Ovary (tissue), 9 donors: ENCODE measurements around the gene IST1. TPM values are rescaled to one million over a fixed set of nuclear protein-coding genes. Genes with fewer than 3 reads are reported as not detected.

Experiments used
- DNase-seq, 5 donors: peaks; one replicate each; pipeline ENCODE4 v3.0.0-alpha.2; 2019 to 2020
- H3K27ac ChIP-seq, 2 donors: fragments of 200-600 bp; one replicate each; pipeline versions ENCODE4 v1.5.1 to v1.8.0; 2019 to 2022
- H3K27me3 ChIP-seq: fragments of 200-600 bp; one replicate; pipeline ENCODE4 v1.8.0; 2022
- H3K36me3 ChIP-seq: fragments of 200-600 bp; sonication (generic); one replicate; pipeline ENCODE4 v1.5.1; 2019
- H3K4me1 ChIP-seq: one replicate; pipeline ENCODE4 v1.8.1; 2013; ENCODE audit warnings: mild to moderate bottlenecking, moderate library complexity; ENCODE audit not compliant: insufficient read depth
- H3K4me3 ChIP-seq: fragments of 200-600 bp; sonication (generic); one replicate; pipeline ENCODE4 v1.5.1; 2017
- H3K9me3 ChIP-seq, 2 donors: fragments of 200-600 bp in 1 of 2; sonication (generic) in 1 of 2; one replicate each; pipeline versions ENCODE4 v1.5.1 to v1.8.1; 2013 to 2019; ENCODE audit warnings: mild to moderate bottlenecking in 1 of 2, moderate library complexity in 1 of 2
- EP300 ChIP-seq: sonication (generic); formaldehyde crosslinking; IDR thresholded peaks from one replicate; pipeline ENCODE4 v1.6.1; 2017; ENCODE audit warnings: antibody characterized with exemption
- POLR2A ChIP-seq: fragments of 450-650 bp; IDR thresholded peaks from one replicate; pipeline ENCODE4 v1.6.1; 2017; ENCODE audit warnings: antibody characterized with exemption, mild to moderate bottlenecking, moderate library complexity
- WGBS, 3 donors: extraction: QIAGEN DNeasy Blood & Tissue Kit in 1 of 3; methylation state at CpG; one replicate each; pipeline versions ENCODE4 v1.1.5 to v1.1.7; 2013 to 2017; 5-methylcytosine and 5-hydroxymethylcytosine counted together
- intact Hi-C, 4 donors: fragments of 100-400 bp; cut with DNase I; formaldehyde crosslinking; loops; one replicate each; pipeline versions ENCODE4 v1.11.0 to v1.15.1; 2022 to 2023
- polyA plus RNA-seq, 2 donors: library from polyadenylated mRNA; stranded (reverse); fragments of 200-250 nt in 1 of 2; fragments of 350-450 nt in 1 of 2; fragmentation: Illumina TruSeq in 1 of 2; extraction: RNeasy Lipid Tissue Mini Kit (QIAGEN cat#74804) in 1 of 2; gene quantifications; one replicate each; pipeline ENCODE4 v1.2.3, GENCODE V29; 2013 to 2014
- total RNA-seq, 7 donors: library from RNA; depleted of rRNA in 2 of 7; stranded (reverse); fragments of >200 nt in 2 of 7; fragmentation: NEBNext Ultra II Directional in 3 of 7; extraction: Animal tissue kit (Norgen Biotek cat#: 25700) in 3 of 7; gene quantifications; one replicate each; pipeline versions ENCODE4 v1.1.0 to v1.2.4, GENCODE V29; 2016 to 2023
- TF ChIP-seq, protein P1 (sequence below), 3 donors: fragments of 450-650 bp in 2 of 3; fragments of 200-600 bp in 1 of 3; IDR thresholded peaks; one replicate each; pipeline versions ENCODE4 v1.5.1 to v1.8.0; 2016 to 2022; ENCODE audit warnings: antibody characterized with exemption in 3 of 3, mild to moderate bottlenecking in 1 of 3
- donor health status: DM: no; HTN: no; CAD: no; lungs with moderate emphysema.
- donor health status: DM: no; HTN: no; CAD: no.
- donor health status: Bipolar disorder and iron deficiency.
- donor health status: DM: yes; HTN: yes; CAD: no.
- donor health status: DM: no; HTN: no; CAD: no.
- donor health status: DM: yes; HTN: yes; CAD: no.

The IST1 gene
- total and polyA plus RNA-seq, 9 donors = 119 to 324 (median 169) TPM

DNA sequence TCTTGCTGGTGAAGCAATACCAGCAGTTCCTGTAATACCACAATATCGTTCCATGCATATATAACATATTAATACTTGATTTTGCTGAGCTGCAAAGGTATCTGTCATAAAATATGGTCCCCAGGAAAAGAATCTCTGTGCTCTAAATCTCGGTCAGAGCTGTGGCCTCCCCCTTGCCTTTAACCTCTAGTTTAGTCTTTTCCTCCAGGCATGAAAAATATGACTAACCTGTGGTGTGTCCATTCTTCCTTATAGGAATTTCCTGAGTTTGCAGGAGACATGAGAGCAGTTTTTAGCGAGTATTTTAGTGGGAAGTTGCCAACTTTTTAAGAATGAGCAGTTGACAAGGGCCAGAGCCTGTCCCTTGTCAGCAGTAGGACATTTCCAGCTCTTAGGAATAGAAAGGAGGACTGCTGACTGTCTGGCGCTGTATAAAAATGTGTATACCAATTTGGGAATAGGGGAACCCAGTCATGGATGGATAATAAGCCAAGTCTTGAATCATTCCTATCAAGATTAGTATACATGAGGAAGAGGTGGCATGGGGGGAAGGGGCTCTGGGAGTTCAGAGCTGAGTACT, 40.9 kb upstream of the IST1 start:
- Histone ChIP-seq H3K36me3 (no peaks in the 10 kb centered on the region), H3K27me3 (no peaks in the 10 kb centered on the region), H3K9me3 (no peaks in the 10 kb centered on the region), H3K27ac (no peak overlapping the region), H3K4me1 (peaks cover 2% of the 10 kb centered on the region), H3K4me3 (no peak overlapping the region)
- intact Hi-C loops = no loop called here
- TF ChIP-seq EP300 (no peak), POLR2A (no peak)
- TF ChIP-seq, protein P1, sequence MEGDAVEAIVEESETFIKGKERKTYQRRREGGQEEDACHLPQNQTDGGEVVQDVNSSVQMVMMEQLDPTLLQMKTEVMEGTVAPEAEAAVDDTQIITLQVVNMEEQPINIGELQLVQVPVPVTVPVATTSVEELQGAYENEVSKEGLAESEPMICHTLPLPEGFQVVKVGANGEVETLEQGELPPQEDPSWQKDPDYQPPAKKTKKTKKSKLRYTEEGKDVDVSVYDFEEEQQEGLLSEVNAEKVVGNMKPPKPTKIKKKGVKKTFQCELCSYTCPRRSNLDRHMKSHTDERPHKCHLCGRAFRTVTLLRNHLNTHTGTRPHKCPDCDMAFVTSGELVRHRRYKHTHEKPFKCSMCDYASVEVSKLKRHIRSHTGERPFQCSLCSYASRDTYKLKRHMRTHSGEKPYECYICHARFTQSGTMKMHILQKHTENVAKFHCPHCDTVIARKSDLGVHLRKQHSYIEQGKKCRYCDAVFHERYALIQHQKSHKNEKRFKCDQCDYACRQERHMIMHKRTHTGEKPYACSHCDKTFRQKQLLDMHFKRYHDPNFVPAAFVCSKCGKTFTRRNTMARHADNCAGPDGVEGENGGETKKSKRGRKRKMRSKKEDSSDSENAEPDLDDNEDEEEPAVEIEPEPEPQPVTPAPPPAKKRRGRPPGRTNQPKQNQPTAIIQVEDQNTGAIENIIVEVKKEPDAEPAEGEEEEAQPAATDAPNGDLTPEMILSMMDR (IDR thresholded peaks at IDR 0.05) = no peak
- DNase-seq = no peak
- WGBS, 3 donors = 87 to 90% (median 89%) methylated on average over 4 of the region's 4 CpGs

DNA sequence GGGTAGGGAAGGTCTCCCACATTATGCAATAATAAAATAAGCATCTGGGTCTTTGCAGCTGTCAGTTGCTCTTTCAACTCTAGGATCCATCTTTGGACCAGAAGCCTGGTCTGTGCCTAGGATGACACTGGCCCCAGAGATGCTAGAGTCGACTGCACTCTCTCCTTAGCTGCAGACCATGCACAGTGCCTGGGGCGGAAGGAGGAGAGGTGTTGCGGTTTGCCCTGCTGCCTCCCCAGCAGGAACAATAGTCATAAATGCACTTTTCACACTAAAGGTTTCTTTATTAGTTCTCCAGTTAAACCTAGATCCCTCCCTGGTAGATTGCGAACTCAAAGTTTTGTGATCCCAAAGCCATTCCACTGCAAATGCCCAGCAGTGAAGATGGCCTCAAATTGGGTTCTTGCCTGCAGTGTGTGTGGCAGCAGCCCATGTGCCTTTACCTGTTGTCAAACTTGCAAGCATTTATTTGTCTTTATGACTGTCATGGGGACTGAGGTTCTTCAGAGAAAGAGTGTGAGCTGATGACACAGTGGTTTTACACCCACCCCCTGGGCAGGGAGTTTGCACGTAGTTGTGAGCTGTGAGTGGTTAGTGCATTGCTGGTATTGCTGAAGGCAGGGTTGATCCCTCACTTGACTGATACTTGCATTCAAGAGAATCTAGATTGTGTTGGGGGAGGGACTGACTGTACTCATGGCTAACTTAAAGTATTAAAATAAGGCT, 39.2 kb upstream of the IST1 start:
- Histone ChIP-seq H3K9me3 (no peaks in the 10 kb centered on the region), H3K36me3 (no peaks in the 10 kb centered on the region), H3K27me3 (no peaks in the 10 kb centered on the region), H3K4me3 (no peak overlapping the region), H3K27ac (no peak overlapping the region), H3K4me1 (peaks cover 2% of the 10 kb centered on the region)
- 78 to 86% (median 81%) methylated on average over 5 of the region's 5 CpGs for whole genome bisulfite sequencing, 3 donors
- DNase-seq = no peak
- intact Hi-C loops = no loop called here
- TF ChIP-seq POLR2A (no peak), EP300 (no peak)
- TF ChIP-seq, protein P1 (IDR thresholded peaks at IDR 0.05) = no peak

DNA sequence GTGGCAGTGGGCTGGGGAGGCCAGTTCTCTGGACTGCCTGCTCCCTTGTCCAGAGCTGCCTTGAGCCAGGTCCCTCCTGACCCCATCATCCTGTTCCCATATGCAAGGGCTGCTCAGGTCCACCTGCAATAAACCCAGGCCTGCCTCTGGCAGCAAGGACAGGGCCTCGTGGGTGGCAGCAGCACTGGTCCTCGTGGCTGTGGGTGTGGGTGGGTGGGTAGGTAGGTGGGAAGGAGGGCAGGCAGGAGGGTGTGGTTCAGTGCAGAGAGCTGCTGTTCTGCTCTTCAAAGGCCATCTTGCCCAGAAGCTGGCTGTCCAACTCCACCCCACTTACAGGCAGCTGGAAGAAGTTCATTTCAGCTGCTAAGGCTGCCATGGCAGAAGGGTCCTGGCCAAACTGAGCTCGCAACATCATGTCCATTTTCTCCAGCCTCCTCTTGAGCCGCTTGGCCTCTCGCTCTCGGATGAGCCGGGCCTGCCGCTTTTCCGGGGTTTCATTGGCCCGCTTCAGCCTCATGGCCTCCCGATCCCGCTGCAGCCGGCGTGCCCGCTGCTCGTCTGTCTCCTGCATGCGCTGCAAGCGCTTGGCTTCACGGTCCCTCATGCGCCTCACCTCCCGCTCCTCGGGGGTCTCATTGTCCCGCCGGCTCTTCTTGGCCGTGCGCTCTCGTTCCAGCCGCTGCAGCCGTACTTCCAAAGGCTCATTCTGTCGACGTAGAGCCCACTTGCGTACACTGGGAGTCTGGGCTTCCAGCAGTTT, 35.4 kb upstream of the IST1 start:
- peaks cover 2% of the 10 kb centered on the region for H3K4me1 ChIP-seq
- 94% methylated on average over 32 of the region's 32 CpGs for WGBS, 3 donors
- H3K27me3 ChIP-seq = no peaks in the 10 kb centered on the region
- H3K36me3 ChIP-seq = no peaks in the 10 kb centered on the region
- H3K9me3 ChIP-seq = no peaks in the 10 kb centered on the region
- no peak overlapping the region for H3K27ac ChIP-seq
- intact Hi-C loops = no loop called here
- no peak for DNase-seq
- no peak overlapping the region for H3K4me3 ChIP-seq
- TF ChIP-seq, protein P1 (IDR thresholded peaks at IDR 0.05) = no peak
- TF ChIP-seq EP300 (no peak), POLR2A (no peak)

DNA sequence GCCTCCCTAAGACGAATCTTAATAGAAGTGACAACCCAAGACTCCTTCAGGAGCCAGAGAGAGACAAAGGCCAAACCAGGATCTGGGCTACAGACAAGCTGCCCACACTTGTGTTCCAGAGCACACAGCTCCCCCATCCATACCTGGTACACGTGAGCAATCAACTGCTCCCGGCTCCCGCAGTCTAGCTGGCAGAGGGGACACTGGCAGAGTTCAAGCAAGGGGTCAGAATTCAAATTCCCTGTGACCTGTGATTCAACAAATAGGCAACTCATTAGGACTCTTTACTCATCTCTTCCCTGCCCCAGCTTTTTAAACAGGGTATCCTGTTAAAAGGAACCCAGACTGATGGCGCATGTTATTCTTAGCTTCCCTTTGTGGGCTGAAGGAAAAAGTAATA, 31.3 kb upstream of the IST1 start:
- TF ChIP-seq EP300 (no peak), POLR2A (no peak)
- TF ChIP-seq, protein P1 (IDR thresholded peaks at IDR 0.05) = no peak
- no peak for DNase-seq
- no peak overlapping the region for H3K4me3 ChIP-seq
- H3K27me3 ChIP-seq = no peaks in the 10 kb centered on the region
- WGBS, 3 donors = 91 to 95% (median 94%) methylated on average over 5 of the region's 5 CpGs
- intact Hi-C loops = no loop called here
- no peaks in the 10 kb centered on the region for H3K4me1 ChIP-seq
- H3K9me3 ChIP-seq = no peaks in the 10 kb centered on the region
- no peak overlapping the region for H3K27ac ChIP-seq
- no peaks in the 10 kb centered on the region for H3K36me3 ChIP-seq
